Epidermal melanocyte (primary cell): Measurements from ENCODE around the gene NSMCE1.
"Not testable (repeated sequence)": the region's sequence is repeated elsewhere in the genome, so short reads cannot be mapped to it uniquely, and the experiment has no call there.

Source experiments
- DNase-seq: peaks from one replicate; pipeline ENCODE4 v3.0.0; 2011; ENCODE audit warnings: low spot score; ENCODE audit not compliant: insufficient read length

Gene NSMCE1

GRCh38 chr16:27272697-27273096 is 4.1 kb upstream of the NSMCE1 start:
- DNase-seq = not testable (repeated sequence)

- no peak for DNase-seq
Measured at GRCh38 chr16:27272076-27272475, 3.5 kb upstream of the NSMCE1 start.

GRCh38 chr16:27270349-27270748 is 1.8 kb upstream of the NSMCE1 start:
- no peak for DNase-seq

GRCh38 chr16:27269300-27270150 is 953 bp upstream of the NSMCE1 start:
- DNase-seq = no peak

- no peak for DNase-seq
Measured at GRCh38 chr16:27267037-27267677, 1.4 kb downstream of the NSMCE1 start.

- DNase-seq = no peak
Measured at GRCh38 chr16:27265982-27266381, 2.6 kb downstream of the NSMCE1 start.

- no peak for DNase-seq
Measured at GRCh38 chr16:27264151-27264550, 4.4 kb downstream of the NSMCE1 start.

- DNase-seq = not testable (repeated sequence)
Measured at GRCh38 chr16:27262904-27263423, 5.6 kb downstream of the NSMCE1 start.

GRCh38 chr16:27259710-27260109 is 8.9 kb downstream of the NSMCE1 start:
- DNase-seq = no peak

GRCh38 chr16:27258241-27258734 is 10.3 kb downstream of the NSMCE1 start:
- no peak for DNase-seq

GRCh38 chr16:27257271-27257670 is 11.3 kb downstream of the NSMCE1 start:
- no peak for DNase-seq

GRCh38 chr16:27256861-27257260 is 11.7 kb downstream of the NSMCE1 start:
- DNase-seq = no peak

GRCh38 chr16:27254262-27254811 is 14.2 kb downstream of the NSMCE1 start:
- DNase-seq = no peak

GRCh38 chr16:27253526-27253930 is 15.0 kb downstream of the NSMCE1 start:
- DNase-seq = peak; percentile 34

GRCh38 chr16:27252206-27252585 is 16.4 kb downstream of the NSMCE1 start:
- no peak for DNase-seq

GRCh38 chr16:27251541-27252205 is 16.9 kb downstream of the NSMCE1 start:
- DNase-seq = no peak

- not testable (repeated sequence) for DNase-seq
Measured at GRCh38 chr16:27248886-27249285, 19.7 kb downstream of the NSMCE1 start.

- DNase-seq = no peak
Measured at GRCh38 chr16:27248036-27248435, 20.5 kb downstream of the NSMCE1 start.

GRCh38 chr16:27247076-27247475 is 21.5 kb downstream of the NSMCE1 start:
- not testable (repeated sequence) for DNase-seq

GRCh38 chr16:27246439-27246838 is 22.1 kb downstream of the NSMCE1 start:
- DNase-seq = no peak
